Esophagus muscularis mucosa (tissue), 4 donors: Measurements from ENCODE around the gene CAMKK2. TPM values are rescaled to one million over a fixed set of nuclear protein-coding genes. Genes with fewer than 3 reads are reported as not detected.

Experiments
- DNase-seq: peaks from one replicate; pipeline ENCODE4 v3.0.0-alpha.2; 2017; ENCODE audit errors: extremely low spot score
- H3K27ac ChIP-seq, 4 donors: fragments of 200-600 bp; sonication (generic); replicated peaks in 1 of 4; 1 replicate in 3 of 4; 2 replicates in 1 of 4; pipeline ENCODE4 v1.5.1; 2016 to 2019; ENCODE audit warnings: mild to moderate bottlenecking in 1 of 4
- H3K27me3 ChIP-seq, 4 donors: fragments of 200-600 bp; sonication (generic); one replicate each; pipeline versions ENCODE4 v1.5.1 to v1.6.0; 2016 to 2019
- H3K36me3 ChIP-seq, 4 donors: fragments of 200-600 bp; sonication (generic); one replicate each; pipeline ENCODE4 v1.5.1; 2016 to 2019
- H3K4me1 ChIP-seq, 4 donors: fragments of 200-600 bp; sonication (generic); one replicate each; pipeline ENCODE4 v1.5.1; 2016 to 2019
- H3K4me3 ChIP-seq, 4 donors: fragments of 200-600 bp; sonication (generic); 1 replicate in 2 of 4; 2 replicates in 2 of 4; pipeline ENCODE4 v1.5.1; 2016 to 2019; ENCODE audit warnings: mild to moderate bottlenecking in 4 of 4, moderate library complexity in 1 of 4
- H3K9me3 ChIP-seq, 4 donors: fragments of 200-600 bp; sonication (generic); 1 replicate in 3 of 4; 2 replicates in 1 of 4; pipeline ENCODE4 v1.5.1; 2016 to 2019
- EP300 ChIP-seq: sonication (generic); formaldehyde crosslinking; IDR thresholded peaks from one replicate; pipeline ENCODE4 v1.6.1; 2017; ENCODE audit warnings: antibody characterized with exemption
- POLR2A ChIP-seq: fragments of 450-650 bp; IDR thresholded peaks from one replicate; pipeline ENCODE4 v1.6.1; 2017; ENCODE audit warnings: antibody characterized with exemption, moderate library complexity, mild to moderate bottlenecking, low read depth
- POLR2AphosphoS5 ChIP-seq, 2 donors: sonication (generic); formaldehyde crosslinking; IDR thresholded peaks; one replicate each; pipeline ENCODE4 v1.6.1; 2017; ENCODE audit warnings: antibody characterized with exemption in 2 of 2
- WGBS: methylation state at CpG from one replicate; pipeline ENCODE4 v1.1.5; 2018; 5-methylcytosine and 5-hydroxymethylcytosine counted together
- intact Hi-C: fragments of 100-400 bp; cut with DNase I; formaldehyde crosslinking; loops from one replicate; pipeline ENCODE4 v1.15.1; 2023
- total RNA-seq, 4 donors: library from RNA; depleted of rRNA; stranded (reverse); fragments of >200 nt; gene quantifications; one replicate each; pipeline versions ENCODE4 v1.1.0 to v1.2.1, GENCODE V29; 2016
- TF ChIP-seq, protein P1 (sequence below), 3 experiments: fragments of 200-600 bp in 2 of 3; fragments of 450-650 bp in 1 of 3; sonication (generic) in 2 of 3; IDR thresholded peaks; one replicate each; pipeline ENCODE4 v1.5.1; 2017 to 2019; ENCODE audit warnings: antibody characterized with exemption in 3 of 3, mild to moderate bottlenecking in 2 of 3, moderate library complexity in 1 of 3

CAMKK2 gene
- total RNA-seq, 4 donors from 2014 or later, result 23.9 to 45.0 (median 37.4) TPM

DNA sequence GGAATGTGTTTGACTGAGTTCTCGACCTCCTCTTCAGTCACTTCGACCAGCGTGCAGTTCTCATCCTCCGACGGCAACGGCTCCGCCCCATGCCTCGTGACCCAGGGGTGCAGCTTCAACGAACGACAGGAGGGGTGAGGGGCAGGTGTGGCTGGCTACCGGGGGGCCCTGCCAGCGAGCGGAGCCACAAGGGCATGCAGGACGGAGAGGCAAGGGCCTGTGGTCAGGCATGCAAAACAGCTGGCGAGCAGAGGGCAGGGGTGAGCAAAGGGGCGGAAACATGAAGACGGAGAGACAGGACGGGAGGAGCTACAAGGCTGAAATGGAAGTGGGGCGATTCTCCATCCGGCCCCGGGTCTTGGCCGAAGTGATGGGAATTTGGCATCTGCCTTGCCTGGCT, 47.9 kb downstream of the CAMKK2 start:
- no peak overlapping the region for H3K27ac ChIP-seq
- DNase-seq, result no peak
- TF ChIP-seq POLR2AphosphoS5 (IDR thresholded peaks at IDR 0.05), result no peak
- TF ChIP-seq, protein P1, sequence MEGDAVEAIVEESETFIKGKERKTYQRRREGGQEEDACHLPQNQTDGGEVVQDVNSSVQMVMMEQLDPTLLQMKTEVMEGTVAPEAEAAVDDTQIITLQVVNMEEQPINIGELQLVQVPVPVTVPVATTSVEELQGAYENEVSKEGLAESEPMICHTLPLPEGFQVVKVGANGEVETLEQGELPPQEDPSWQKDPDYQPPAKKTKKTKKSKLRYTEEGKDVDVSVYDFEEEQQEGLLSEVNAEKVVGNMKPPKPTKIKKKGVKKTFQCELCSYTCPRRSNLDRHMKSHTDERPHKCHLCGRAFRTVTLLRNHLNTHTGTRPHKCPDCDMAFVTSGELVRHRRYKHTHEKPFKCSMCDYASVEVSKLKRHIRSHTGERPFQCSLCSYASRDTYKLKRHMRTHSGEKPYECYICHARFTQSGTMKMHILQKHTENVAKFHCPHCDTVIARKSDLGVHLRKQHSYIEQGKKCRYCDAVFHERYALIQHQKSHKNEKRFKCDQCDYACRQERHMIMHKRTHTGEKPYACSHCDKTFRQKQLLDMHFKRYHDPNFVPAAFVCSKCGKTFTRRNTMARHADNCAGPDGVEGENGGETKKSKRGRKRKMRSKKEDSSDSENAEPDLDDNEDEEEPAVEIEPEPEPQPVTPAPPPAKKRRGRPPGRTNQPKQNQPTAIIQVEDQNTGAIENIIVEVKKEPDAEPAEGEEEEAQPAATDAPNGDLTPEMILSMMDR (IDR thresholded peaks at IDR 0.05), result no peak
- TF ChIP-seq EP300, result no peak
- no peak for TF ChIP-seq POLR2A
- no peaks in the 10 kb centered on the region for H3K27me3 ChIP-seq
- H3K4me1 ChIP-seq, result no peaks in the 10 kb centered on the region
- H3K4me3 ChIP-seq, result no peak overlapping the region
- 88% methylated on average over 22 of the region's 22 CpGs for WGBS
- H3K9me3 ChIP-seq, result no peaks in the 10 kb centered on the region
- intact Hi-C loops, result no loop called here
- peaks cover 48 to 100% (median 93%) of the 10 kb centered on the region in 4 donors for H3K36me3 ChIP-seq

DNA sequence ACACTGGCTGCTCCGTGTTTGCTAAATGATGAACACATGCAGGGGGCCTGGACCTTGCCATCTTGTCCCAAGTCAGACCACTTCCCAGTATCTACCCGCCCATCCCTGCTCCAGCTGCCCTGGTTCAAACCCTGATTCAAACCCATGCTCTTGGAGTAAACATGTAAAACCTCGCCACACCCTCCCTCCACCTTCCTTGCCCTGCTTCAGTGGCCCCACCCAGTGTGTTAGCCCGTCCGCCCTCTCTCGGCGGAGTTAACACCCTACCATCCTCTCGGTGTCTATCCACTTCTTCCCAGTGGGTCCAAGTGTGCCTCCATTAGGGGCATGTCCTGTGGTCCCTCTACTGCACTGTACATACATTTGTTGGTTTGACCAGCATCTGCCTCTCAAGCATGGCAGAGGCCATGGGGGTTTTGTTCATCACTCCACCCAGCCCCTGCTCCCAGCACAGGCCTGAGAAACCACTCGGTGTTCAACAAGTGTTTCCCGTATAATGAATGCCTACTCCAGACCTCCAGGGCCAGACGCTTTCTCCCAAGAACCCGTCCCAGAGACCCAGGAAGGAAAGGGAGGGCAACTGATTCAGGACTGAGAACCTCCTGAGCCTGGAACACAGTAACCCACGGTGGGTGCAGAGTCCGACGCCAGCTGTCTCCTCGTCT, 49.5 kb downstream of the CAMKK2 start:
- no peaks in the 10 kb centered on the region for H3K4me1 ChIP-seq
- no peak overlapping the region for H3K4me3 ChIP-seq
- no peak overlapping the region for H3K27ac ChIP-seq
- DNase-seq, result no peak
- H3K36me3 ChIP-seq, result peaks cover 36 to 92% (median 85%) of the 10 kb centered on the region in 4 donors
- H3K27me3 ChIP-seq, result no peaks in the 10 kb centered on the region
- H3K9me3 ChIP-seq, result no peaks in the 10 kb centered on the region
- 95% methylated on average over 16 of the region's 16 CpGs for WGBS
- intact Hi-C loops, result no loop called here
- no peak for TF ChIP-seq EP300
- TF ChIP-seq POLR2A, result no peak
- TF ChIP-seq POLR2AphosphoS5 (IDR thresholded peaks at IDR 0.05), result no peak
- TF ChIP-seq, protein P1 (IDR thresholded peaks at IDR 0.05), result no peak

- TF ChIP-seq EP300 (no peak), POLR2A (no peak), POLR2AphosphoS5 (IDR thresholded peaks at IDR 0.05) (no peak)
- TF ChIP-seq, protein P1 (IDR thresholded peaks at IDR 0.05), result no peak
- WGBS, result 90% methylated on average over 7 of the region's 7 CpGs
- intact Hi-C loops, result no loop called here
- Histone ChIP-seq H3K27ac (no peak overlapping the region), H3K36me3 (peaks cover 35 to 87% (median 80%) of the 10 kb centered on the region in 4 donors), H3K9me3 (no peaks in the 10 kb centered on the region), H3K4me1 (peaks cover 0 to 7% (median 6%) of the 10 kb centered on the region in 4 donors), H3K4me3 (no peak overlapping the region), H3K27me3 (no peaks in the 10 kb centered on the region)
- no peak for DNase-seq
These were observed 50.6 kb downstream of the CAMKK2 start for GRCh38 chr12:121245951-121246350.

- no peak overlapping the region for H3K27ac ChIP-seq
- TF ChIP-seq POLR2AphosphoS5 (IDR thresholded peaks at IDR 0.05) (no peak), POLR2A (no peak), EP300 (no peak)
- TF ChIP-seq, protein P1 (IDR thresholded peaks at IDR 0.05), result no peak
- peaks cover 0 to 16% (median 15%) of the 10 kb centered on the region in 4 donors for H3K4me1 ChIP-seq
- no peak for DNase-seq
- no peaks in the 10 kb centered on the region for H3K9me3 ChIP-seq
- intact Hi-C loops, result no loop called here
- WGBS, result over 99% methylated on average over 13 of the region's 14 CpGs
- peaks cover 30 to 82% (median 72%) of the 10 kb centered on the region in 4 donors for H3K36me3 ChIP-seq
- no peak overlapping the region for H3K4me3 ChIP-seq
- H3K27me3 ChIP-seq, result no peaks in the 10 kb centered on the region
These were observed 51.5 kb downstream of the CAMKK2 start for GRCh38 chr12:121245031-121245430.
